NB4 (cell line): ENCODE measurements around the gene NECTIN4.
"Not testable (repeated sequence)": the region's sequence is repeated elsewhere in the genome, so short reads cannot be mapped to it uniquely, and the experiment has no call there.

Experiments
- MYC ChIP-seq: IDR thresholded peaks from 2 replicates; pipeline ENCODE4 v1.6.1; 2011; ENCODE audit warnings: low read depth, low read length
- POLR2A ChIP-seq: IDR thresholded peaks from 2 replicates; pipeline ENCODE4 v1.6.1; 2011; ENCODE audit warnings: mild to moderate bottlenecking; ENCODE audit not compliant: insufficient read length; ENCODE audit errors: extremely low read depth
- TF ChIP-seq, protein P1 (sequence below): IDR thresholded peaks from one replicate; pipeline ENCODE4 v1.5.1; 2012; ENCODE audit warnings: low read depth, low read length
- TF ChIP-seq, protein P2 (sequence below): IDR thresholded peaks from 2 replicates; pipeline ENCODE4 v1.6.1; 2011; ENCODE audit warnings: low read depth, low read length

DNA sequence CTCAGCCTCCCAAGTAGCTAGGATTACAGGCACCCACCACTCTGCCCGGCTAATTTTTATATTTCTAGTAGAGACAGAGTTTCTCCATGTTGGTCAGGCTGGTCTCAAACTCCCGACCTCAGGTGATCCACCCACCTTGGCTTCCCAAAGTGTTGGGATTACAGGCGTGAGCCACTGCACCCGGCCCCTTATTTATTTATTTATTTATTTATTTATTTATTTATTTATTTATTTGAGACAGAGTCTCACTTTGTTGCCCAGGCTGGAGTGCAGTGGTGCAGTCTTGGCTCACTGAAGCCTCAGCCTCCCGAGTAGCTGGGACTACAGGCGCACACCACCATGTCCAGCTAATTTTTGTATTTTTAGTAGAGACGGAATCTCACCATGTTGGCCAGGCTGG, 23.7 kb downstream of the NECTIN4 start:
- TF ChIP-seq, protein P1, sequence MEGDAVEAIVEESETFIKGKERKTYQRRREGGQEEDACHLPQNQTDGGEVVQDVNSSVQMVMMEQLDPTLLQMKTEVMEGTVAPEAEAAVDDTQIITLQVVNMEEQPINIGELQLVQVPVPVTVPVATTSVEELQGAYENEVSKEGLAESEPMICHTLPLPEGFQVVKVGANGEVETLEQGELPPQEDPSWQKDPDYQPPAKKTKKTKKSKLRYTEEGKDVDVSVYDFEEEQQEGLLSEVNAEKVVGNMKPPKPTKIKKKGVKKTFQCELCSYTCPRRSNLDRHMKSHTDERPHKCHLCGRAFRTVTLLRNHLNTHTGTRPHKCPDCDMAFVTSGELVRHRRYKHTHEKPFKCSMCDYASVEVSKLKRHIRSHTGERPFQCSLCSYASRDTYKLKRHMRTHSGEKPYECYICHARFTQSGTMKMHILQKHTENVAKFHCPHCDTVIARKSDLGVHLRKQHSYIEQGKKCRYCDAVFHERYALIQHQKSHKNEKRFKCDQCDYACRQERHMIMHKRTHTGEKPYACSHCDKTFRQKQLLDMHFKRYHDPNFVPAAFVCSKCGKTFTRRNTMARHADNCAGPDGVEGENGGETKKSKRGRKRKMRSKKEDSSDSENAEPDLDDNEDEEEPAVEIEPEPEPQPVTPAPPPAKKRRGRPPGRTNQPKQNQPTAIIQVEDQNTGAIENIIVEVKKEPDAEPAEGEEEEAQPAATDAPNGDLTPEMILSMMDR: not testable (repeated sequence)
- not testable (repeated sequence) for TF ChIP-seq MYC, POLR2A
- TF ChIP-seq, protein P2, sequence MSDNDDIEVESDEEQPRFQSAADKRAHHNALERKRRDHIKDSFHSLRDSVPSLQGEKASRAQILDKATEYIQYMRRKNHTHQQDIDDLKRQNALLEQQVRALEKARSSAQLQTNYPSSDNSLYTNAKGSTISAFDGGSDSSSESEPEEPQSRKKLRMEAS: not testable (repeated sequence)
